Colonic mucosa (tissue), 4 donors: ENCODE data around the gene UPK3A. TPM values are rescaled to one million over a fixed set of nuclear protein-coding genes. Genes with fewer than 3 reads are reported as not detected.

ENCODE experiments used
- DNase-seq: peaks from one replicate; pipeline ENCODE4 v3.0.0-alpha.2; 2020
- H3K27ac ChIP-seq: fragments of 200-600 bp; one replicate; pipeline ENCODE4 v1.8.0; 2021
- H3K27me3 ChIP-seq: fragments of 200-600 bp; one replicate; pipeline ENCODE4 v1.8.0; 2021
- H3K36me3 ChIP-seq: fragments of 200-600 bp; one replicate; pipeline ENCODE4 v1.8.0; 2021
- H3K4me1 ChIP-seq: fragments of 200-600 bp; one replicate; pipeline ENCODE4 v1.8.0; 2021; ENCODE audit warnings: mild to moderate bottlenecking
- H3K4me3 ChIP-seq: fragments of 200-600 bp; one replicate; pipeline ENCODE4 v1.8.0; 2021
- H3K9ac ChIP-seq, 2 donors: one replicate each; pipeline ENCODE4 v1.7.0; 2013; ENCODE audit warnings: control low read depth in 2 of 2, low read depth in 2 of 2, low read length in 2 of 2
- H3K9me3 ChIP-seq: fragments of 200-600 bp; one replicate; pipeline ENCODE4 v1.8.0; 2021
- intact Hi-C: fragments of 100-400 bp; cut with DNase I; formaldehyde crosslinking; loops from one replicate; pipeline ENCODE4 v1.14.1; 2022
- total RNA-seq, 2 donors: library from RNA; stranded (reverse); fragmentation: NEBNext Ultra II Directional in 1 of 2; extraction: Animal tissue kit (Norgen Biotek cat#: 25700) in 1 of 2; gene quantifications; one replicate each; pipeline ENCODE4 v1.2.1, GENCODE V29; 2021
- TF ChIP-seq, protein P1 (sequence below): fragments of 200-600 bp; IDR thresholded peaks from one replicate; pipeline ENCODE4 v1.8.0; 2022; ENCODE audit warnings: antibody characterized with exemption, mild to moderate bottlenecking
- donor health status: healthy.
- donor health status: DM: no; HTN: no; CAD: no.
- donor health status: DM: no; HTN: no; CAD: no.

The UPK3A gene
- total RNA-seq, 2 donors from 2014 or later: 0.32 to 3.6 TPM

DNA sequence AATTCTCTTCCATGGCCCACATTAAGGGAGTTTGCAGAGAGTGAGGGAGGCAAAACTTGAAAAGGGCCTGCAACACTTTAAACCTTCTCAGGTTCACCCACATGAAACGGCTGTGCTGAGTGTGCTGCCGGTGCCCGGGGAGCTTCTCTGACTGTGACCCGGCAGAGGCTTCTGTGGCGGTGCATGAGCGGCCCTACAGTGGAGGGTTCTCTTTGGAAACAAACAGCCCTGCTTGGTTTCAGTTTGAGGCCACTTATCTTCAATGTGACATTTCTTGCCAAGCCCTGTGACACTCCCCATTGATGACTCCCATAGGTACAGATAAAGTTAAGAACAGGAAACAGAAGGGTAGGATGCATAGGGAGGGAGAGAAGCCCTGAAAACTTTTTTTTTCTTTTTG lies 56.7 kb downstream of the UPK3A start:
- TF ChIP-seq, protein P1, sequence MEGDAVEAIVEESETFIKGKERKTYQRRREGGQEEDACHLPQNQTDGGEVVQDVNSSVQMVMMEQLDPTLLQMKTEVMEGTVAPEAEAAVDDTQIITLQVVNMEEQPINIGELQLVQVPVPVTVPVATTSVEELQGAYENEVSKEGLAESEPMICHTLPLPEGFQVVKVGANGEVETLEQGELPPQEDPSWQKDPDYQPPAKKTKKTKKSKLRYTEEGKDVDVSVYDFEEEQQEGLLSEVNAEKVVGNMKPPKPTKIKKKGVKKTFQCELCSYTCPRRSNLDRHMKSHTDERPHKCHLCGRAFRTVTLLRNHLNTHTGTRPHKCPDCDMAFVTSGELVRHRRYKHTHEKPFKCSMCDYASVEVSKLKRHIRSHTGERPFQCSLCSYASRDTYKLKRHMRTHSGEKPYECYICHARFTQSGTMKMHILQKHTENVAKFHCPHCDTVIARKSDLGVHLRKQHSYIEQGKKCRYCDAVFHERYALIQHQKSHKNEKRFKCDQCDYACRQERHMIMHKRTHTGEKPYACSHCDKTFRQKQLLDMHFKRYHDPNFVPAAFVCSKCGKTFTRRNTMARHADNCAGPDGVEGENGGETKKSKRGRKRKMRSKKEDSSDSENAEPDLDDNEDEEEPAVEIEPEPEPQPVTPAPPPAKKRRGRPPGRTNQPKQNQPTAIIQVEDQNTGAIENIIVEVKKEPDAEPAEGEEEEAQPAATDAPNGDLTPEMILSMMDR: no peak
- DNase-seq: no peak
- H3K27me3 ChIP-seq: no peaks in the 10 kb centered on the region
- no peak overlapping the region for H3K4me3 ChIP-seq
- intact Hi-C loops: no loop called here
- no peaks in the 10 kb centered on the region for H3K9me3 ChIP-seq
- H3K9ac ChIP-seq: no peak overlapping the region
- H3K27ac ChIP-seq: no peak overlapping the region
- peaks cover 6% of the 10 kb centered on the region for H3K36me3 ChIP-seq
- no peaks in the 10 kb centered on the region for H3K4me1 ChIP-seq

DNA sequence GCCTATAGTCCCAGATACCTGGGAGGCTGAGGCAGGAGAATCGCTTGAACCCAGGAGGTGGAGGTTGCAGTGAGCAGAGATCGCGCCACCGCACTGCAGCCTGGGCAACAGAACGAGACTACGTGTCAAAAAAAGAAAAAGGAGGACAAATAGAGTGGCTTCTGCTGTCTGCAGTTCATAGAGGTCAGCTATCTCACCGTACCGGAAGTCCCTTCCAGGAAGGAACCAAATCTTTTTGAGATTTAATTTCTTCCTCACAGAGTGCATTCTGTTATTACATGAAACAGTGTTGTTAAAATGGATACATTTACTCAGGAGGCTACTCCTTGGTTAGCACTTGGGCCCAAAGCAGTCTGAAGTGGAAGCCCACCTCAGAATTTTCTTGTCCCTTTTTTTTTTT lies 58.4 kb downstream of the UPK3A start:
- Histone ChIP-seq H3K36me3 (peaks cover 6% of the 10 kb centered on the region), H3K9ac (no peak overlapping the region), H3K27ac (no peak overlapping the region), H3K27me3 (no peaks in the 10 kb centered on the region), H3K4me3 (no peak overlapping the region), H3K9me3 (no peaks in the 10 kb centered on the region), H3K4me1 (no peaks in the 10 kb centered on the region)
- intact Hi-C loops: no loop called here
- TF ChIP-seq, protein P1: no peak
- no peak for DNase-seq

DNA sequence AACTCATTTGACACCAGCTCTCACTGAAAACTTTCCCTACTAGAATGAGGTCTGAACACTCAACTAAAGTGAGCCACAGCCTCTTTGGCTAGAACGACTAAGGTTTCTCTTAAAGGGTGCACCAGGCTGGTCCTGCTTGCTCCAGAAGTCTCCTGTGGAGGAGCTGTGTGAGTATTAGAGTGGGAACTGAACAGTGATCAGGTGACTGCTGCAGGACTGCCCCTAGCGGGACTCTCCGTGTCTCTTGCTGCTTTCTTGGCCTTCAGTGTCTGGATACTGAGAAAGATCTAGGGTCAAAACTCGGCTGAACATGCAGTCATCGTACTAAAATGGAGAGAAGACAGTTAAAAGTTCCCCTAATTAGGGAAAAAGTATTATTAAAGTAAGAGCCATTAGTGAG lies 59.6 kb downstream of the UPK3A start:
- Histone ChIP-seq H3K4me1 (no peaks in the 10 kb centered on the region), H3K36me3 (peaks cover 6% of the 10 kb centered on the region), H3K9me3 (no peaks in the 10 kb centered on the region), H3K4me3 (no peak overlapping the region), H3K27ac (no peak overlapping the region), H3K9ac (no peak overlapping the region), H3K27me3 (no peaks in the 10 kb centered on the region)
- TF ChIP-seq, protein P1: no peak
- no peak for DNase-seq
- intact Hi-C loops: no loop called here

Other genes starting within 250 kb of the UPK3A start
- gene NUP50, start 121.0 kb upstream of the UPK3A start, total RNA-seq: 100 to 1,000 TPM in 1 of 2 donors, 10 to 100 TPM in 1; 71.9 to 111 TPM
- 10 to 100 TPM; 38.5 to 44.8 TPM for gene KIAA0930, start 44.1 kb upstream of the UPK3A start, total RNA-seq
- 10 to 100 TPM; 36.1 to 75.3 TPM for gene FAM118A, start 25.0 kb downstream of the UPK3A start, total RNA-seq
- gene SMC1B, start 128.7 kb downstream of the UPK3A start, total RNA-seq: under 1 TPM in 1 of 2 donors, not detected in 1; 0.15 TPM
- gene RIBC2, start 128.7 kb downstream of the UPK3A start, total RNA-seq: 1 to 10 TPM in 1 of 2 donors, under 1 TPM in 1; 0.85 to 6.7 TPM
- 10 to 100 TPM; 41.6 to 65.5 TPM for gene FBLN1, start 217.9 kb downstream of the UPK3A start, total RNA-seq